GM13976 (cell line): Measurements from ENCODE around the gene ABLIM2.
"Not testable (repeated sequence)": the region's sequence is repeated elsewhere in the genome, so short reads cannot be mapped to it uniquely, and the experiment has no call there.

Source experiments
- DNase-seq: peaks from one replicate; pipeline ENCODE4 v3.0.0; 2012; ENCODE audit warnings: low spot score
- in situ Hi-C: fragments of 300-500 bp; cut with MboI; formaldehyde crosslinking; loops from one replicate; pipeline ENCODE4 v1.12.0; 2022; ENCODE audit warnings: low sequenced_read_pairs, mixed read lengths, inconsistent platforms; ENCODE audit not compliant: unreplicated experiment
- TF ChIP-seq, protein P1 (sequence below): IDR thresholded peaks from 2 replicates; pipeline ENCODE4 v1.5.1; 2012; ENCODE audit warnings: borderline replicate concordance, mild to moderate bottlenecking; ENCODE audit not compliant: insufficient read depth; ENCODE audit errors: extremely low read depth, missing control alignments, control extremely low read depth

The ABLIM2 gene

DNA sequence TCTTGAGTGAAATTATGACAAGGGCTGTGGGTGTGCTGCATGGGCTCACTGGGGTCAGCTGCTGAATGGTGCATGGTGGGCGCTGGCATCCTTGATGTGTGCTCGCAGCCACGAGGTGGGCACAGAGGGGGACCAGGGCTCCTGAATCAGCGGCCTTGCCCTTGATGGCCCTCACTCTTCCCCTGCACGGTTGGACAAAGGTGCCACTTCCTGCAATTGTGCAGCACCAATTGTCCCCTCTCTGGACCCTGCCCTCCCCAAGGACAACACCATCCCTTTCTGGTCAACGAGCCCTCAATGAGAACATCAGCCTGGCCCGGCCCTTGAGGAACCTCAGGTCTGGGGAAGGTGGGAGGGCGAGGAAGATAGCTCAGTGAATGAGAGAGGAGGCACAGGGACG is 16.1 kb downstream of the ABLIM2 start:
- TF ChIP-seq, protein P1, sequence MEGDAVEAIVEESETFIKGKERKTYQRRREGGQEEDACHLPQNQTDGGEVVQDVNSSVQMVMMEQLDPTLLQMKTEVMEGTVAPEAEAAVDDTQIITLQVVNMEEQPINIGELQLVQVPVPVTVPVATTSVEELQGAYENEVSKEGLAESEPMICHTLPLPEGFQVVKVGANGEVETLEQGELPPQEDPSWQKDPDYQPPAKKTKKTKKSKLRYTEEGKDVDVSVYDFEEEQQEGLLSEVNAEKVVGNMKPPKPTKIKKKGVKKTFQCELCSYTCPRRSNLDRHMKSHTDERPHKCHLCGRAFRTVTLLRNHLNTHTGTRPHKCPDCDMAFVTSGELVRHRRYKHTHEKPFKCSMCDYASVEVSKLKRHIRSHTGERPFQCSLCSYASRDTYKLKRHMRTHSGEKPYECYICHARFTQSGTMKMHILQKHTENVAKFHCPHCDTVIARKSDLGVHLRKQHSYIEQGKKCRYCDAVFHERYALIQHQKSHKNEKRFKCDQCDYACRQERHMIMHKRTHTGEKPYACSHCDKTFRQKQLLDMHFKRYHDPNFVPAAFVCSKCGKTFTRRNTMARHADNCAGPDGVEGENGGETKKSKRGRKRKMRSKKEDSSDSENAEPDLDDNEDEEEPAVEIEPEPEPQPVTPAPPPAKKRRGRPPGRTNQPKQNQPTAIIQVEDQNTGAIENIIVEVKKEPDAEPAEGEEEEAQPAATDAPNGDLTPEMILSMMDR: no peak
- in situ Hi-C loops: no loop called here
- DNase-seq: no peak

DNA sequence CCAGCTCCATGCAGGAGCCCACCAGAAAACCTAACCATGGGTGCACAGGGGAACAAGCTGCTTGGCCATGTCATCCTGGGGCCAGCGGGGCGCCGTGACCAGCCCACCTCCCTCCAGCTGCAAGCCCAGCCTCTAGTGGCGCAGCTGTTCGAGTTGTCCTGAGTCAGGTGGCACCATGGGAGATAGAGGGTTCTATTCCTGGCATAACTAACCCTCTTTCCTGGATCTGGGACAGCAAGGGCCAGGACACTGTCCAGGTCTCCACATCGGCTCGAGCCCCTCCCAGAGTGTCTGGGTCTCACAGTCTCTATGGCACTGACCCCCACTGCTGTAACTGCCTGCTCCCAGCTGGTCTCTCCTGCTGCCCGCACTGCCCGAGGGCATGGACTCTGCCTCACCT is 16.7 kb downstream of the ABLIM2 start:
- in situ Hi-C loops: no loop called here

DNA sequence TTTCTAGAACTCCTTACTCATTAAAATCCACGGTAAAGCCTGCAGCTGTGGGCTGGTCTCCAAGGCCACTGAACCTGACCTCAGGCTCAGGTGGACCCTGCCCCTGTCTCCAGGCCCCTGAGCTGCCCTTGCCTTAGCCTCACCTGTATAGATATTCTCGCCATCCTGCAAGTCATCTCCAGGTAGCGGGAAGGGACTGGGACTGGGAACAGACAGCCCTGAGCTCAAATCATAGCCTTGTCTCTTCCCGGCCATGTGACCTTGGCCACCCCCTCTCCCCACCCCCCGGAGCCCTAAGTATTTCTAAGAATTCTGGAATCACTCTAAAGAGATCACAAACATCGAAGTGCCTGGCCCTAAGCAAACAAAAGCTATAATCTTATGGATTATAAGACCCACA is 17.7 kb downstream of the ABLIM2 start:
- in situ Hi-C loops: no loop called here
- DNase-seq: no peak
- TF ChIP-seq, protein P1: no peak

More for the DNA sequence above, 16.7 kb downstream of the ABLIM2 start:
- DNase-seq: no peak
- TF ChIP-seq, protein P1: no peak

DNA sequence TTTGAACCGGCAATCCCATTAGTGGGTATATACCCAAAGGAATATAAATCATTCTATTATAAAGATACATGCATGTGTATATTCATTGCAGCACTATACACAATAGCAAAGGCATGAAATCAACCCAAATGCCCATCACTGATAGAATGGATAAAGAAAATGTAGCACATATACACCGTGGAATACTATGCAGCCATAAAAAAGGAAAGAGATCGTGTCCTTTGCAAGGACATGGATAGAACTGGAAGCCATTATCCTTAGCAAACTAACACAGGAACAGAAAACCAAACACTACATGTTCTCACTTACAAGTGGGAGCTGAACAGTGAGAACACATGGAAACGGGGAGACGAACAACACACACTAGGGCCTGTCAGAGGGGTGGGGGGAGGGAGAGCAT is 18.9 kb downstream of the ABLIM2 start:
- in situ Hi-C loops, DNase-seq: not testable (repeated sequence)

DNA sequence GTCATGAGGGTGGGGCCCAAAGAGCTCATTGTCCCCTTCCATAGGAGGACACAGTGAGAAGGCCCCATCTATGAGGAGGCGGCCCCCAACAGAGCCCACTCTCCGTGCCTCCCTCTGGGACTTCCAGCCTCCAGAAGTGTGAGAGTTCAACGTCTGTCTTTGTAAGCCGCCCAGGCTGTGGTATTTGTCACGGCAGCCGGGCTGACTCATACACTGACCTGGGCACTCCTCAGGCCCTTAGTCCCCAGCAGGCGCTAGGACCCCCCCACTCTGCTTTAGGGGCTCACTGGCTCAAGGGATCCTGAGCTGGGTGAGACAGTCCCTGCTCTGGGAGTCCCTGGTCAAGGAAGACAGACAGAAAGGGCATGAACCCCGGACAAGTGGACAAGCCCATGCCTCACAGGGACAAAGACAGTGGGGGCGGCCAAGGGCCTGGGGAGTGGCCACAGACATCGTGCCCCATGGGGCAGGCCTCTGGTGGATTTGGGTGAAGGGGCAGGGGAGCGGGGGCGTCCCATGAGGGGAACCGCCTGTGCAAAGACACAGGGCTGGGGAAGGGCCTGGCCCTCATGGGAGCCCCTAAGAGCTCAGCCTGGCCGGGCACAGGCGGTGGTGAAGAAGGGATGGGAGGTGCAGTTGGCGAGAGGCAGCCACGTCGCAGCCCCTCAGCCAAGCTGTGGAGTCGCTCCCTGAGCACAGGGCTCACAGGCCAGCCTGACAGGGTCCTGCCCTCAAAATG is 21.5 kb downstream of the ABLIM2 start:
- in situ Hi-C loops: no loop called here
- no peak for DNase-seq
- TF ChIP-seq, protein P1: no peak

DNA sequence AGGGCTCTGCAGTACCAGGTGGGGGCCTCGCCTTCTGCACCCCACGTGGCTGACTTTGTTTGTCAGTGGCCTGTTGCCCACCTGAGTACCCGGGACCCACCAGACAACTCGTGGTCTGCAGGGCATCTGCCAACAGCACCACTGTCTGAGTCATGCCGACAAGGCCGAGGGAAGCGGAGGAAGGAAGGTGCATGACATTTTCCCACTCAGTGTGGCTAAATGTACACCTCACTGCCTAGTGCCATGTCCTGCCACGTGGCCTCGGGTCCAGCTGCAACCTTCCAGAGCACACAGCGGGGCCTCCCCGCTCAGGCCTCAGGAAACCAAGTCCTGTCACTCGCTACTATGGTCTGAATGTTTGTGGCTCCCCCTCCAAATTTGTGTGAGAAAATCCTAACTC is 22.1 kb downstream of the ABLIM2 start:
- DNase-seq: no peak
- in situ Hi-C loops: no loop called here
- TF ChIP-seq, protein P1: no peak

DNA sequence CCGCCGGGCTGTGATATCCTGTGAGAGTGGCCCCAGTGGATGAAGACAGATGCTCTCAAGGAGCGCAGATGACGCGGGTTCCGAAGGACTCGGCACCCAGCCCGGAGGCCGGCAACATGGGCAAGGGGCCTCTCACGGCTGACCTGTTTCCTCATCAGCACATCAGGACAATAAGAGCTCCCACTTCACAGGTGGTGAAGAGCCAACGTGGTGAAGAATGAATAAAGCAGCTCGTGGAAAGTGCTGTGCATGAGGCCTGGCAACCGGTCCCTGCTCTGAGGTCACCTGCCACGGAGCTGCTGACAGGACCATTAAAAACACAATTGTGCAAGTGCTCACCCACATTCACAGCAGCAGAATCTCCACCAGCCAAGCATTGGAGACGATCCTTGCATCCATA is 22.9 kb downstream of the ABLIM2 start:
- TF ChIP-seq, protein P1: no peak
- in situ Hi-C loops: no loop called here
- no peak for DNase-seq
